ENCODE results near the gene SPINK2. TPM values are rescaled to one million over a fixed set of nuclear protein-coding genes. Genes with fewer than 3 reads are reported as not detected.
A peak's percentile ranks its signal among the peaks of the same experiment; 100 is the strongest.

SPINK2 gene
- total and polyA plus RNA-seq, 2 of the 13 experiments (the other 11 are each of a cell fraction or from before 2014, with no cell fraction given), result not detected

GRCh38 chr4:56799824-56800756 lies 21.4 kb downstream of the SPINK2 start (continued):
- TF ChIP-seq ZNF136 (CRISPR knock-in tag; IDR thresholded peaks at IDR 0.05; ENCODE audit: low read depth) (no peak), ZMYM3 (CRISPR knock-in tag; IDR thresholded peaks at IDR 0.05) (peak; percentile 24; the same call in 1 of the 2 replicates), MEIS2 (CRISPR knock-in tag; IDR thresholded peaks at IDR 0.05) (peak; percentile 55; the same call in 1 of the 2 replicates), ZBTB10 (CRISPR knock-in tag; IDR thresholded peaks at IDR 0.05; ENCODE audit: borderline replicate concordance) (no peak), NCOR1 (IDR thresholded peaks at IDR 0.05; ENCODE audit: borderline replicate concordance, low read length) (no peak), ZBTB8A (CRISPR knock-in tag; IDR thresholded peaks at IDR 0.05; ENCODE audit: borderline replicate concordance, low read depth) (no peak), KLF15 (CRISPR knock-in tag; IDR thresholded peaks at IDR 0.05; ENCODE audit: borderline replicate concordance) (no peak), STAG1 (CRISPR knock-in tag; IDR thresholded peaks at IDR 0.05) (peak; percentile 91), KMT2B (CRISPR knock-in tag; IDR thresholded peaks at IDR 0.05) (0 out of 2 replicates have a peak, but pooled peaks have one; percentile 43), ZNF619 (CRISPR knock-in tag; IDR thresholded peaks at IDR 0.05) (no peak), GATAD2A (CRISPR knock-in tag; IDR thresholded peaks at IDR 0.05) (no peak), CREB1 (IDR thresholded peaks at IDR 0.05) (peak; percentile 43; the same call in 1 of the 2 replicates), CREB1 (CRISPR knock-in tag; IDR thresholded peaks at IDR 0.05) (no peak), ZNF652 (CRISPR knock-in tag; IDR thresholded peaks at IDR 0.05; ENCODE audit: borderline replicate concordance, low read depth) (no peak), SMC3 (IDR thresholded peaks at IDR 0.05; ENCODE audit: low read length) (peak; percentile 83), ONECUT2 (CRISPR knock-in tag; IDR thresholded peaks at IDR 0.05) (no peak), SNAI1 (CRISPR knock-in tag; IDR thresholded peaks at IDR 0.05; ENCODE audit: borderline replicate concordance) (no peak), SOX5 (CRISPR knock-in tag; IDR thresholded peaks at IDR 0.05; ENCODE audit: borderline replicate concordance) (0 out of 2 replicates have a peak, but pooled peaks have one; percentile 9), GABPB1 (CRISPR knock-in tag; IDR thresholded peaks at IDR 0.05) (peak; percentile 25; the same call in 1 of the 2 replicates), IKZF4 (CRISPR knock-in tag; IDR thresholded peaks at IDR 0.05; ENCODE audit: borderline replicate concordance, low read depth, not compliant biosample characterization) (no peak), ZNF598 (CRISPR knock-in tag; IDR thresholded peaks at IDR 0.05; ENCODE audit: borderline replicate concordance) (0 out of 2 replicates have a peak, but pooled peaks have one; percentile 18), CTCF (CRISPR knock-in tag; IDR thresholded peaks at IDR 0.05) (peak; percentile 93), FOXA1 (IDR thresholded peaks at IDR 0.05) (no peak), FOXA1 (CRISPR knock-in tag; IDR thresholded peaks at IDR 0.05) (no peak)
